Transverse colon (tissue), 4 donors: Measurements from ENCODE around the gene NLRC4.

Experiments used
- POLR2A ChIP-seq: fragments of 450-650 bp; IDR thresholded peaks from one replicate; pipeline ENCODE4 v1.6.1; 2016; ENCODE audit warnings: antibody characterized with exemption, mild to moderate bottlenecking, moderate library complexity
- POLR2AphosphoS5 ChIP-seq, 3 donors: sonication (generic); formaldehyde crosslinking; IDR thresholded peaks; one replicate each; pipeline ENCODE4 v1.6.1; 2016; ENCODE audit warnings: antibody characterized with exemption in 3 of 3
- TF ChIP-seq, protein P1 (sequence below), 5 experiments: fragments of 200-600 bp in 3 of 5; fragments of 450-650 bp in 2 of 5; sonication (generic) in 3 of 5; IDR thresholded peaks; 1 replicate in 2 of 5; 2 replicates in 3 of 5; pipeline ENCODE4 v1.5.1; 2016 to 2017; ENCODE audit warnings: antibody characterized with exemption in 5 of 5, inconsistent platforms in 3 of 5, mild to moderate bottlenecking in 2 of 5, moderate library complexity in 1 of 5

DNA sequence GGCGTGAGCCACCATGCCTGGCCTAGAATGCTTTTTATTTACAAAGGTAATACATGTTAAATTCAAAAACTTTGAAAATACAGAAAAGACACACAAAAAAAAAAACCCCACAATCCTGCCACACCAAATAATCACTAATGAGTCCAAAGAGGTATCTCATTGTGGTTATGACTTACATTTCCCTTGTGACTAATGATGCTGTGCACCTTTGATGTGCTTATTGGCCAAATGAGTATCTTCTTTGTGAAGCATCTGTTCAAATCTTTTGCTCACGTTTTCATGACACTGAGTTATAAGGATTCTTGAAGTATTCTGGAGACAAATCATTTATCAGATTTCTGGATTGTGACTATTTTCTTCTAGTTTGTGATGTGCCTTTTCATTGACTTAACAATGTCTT is 6.4 kb upstream of the NLRC4 start:
- TF ChIP-seq, protein P1, sequence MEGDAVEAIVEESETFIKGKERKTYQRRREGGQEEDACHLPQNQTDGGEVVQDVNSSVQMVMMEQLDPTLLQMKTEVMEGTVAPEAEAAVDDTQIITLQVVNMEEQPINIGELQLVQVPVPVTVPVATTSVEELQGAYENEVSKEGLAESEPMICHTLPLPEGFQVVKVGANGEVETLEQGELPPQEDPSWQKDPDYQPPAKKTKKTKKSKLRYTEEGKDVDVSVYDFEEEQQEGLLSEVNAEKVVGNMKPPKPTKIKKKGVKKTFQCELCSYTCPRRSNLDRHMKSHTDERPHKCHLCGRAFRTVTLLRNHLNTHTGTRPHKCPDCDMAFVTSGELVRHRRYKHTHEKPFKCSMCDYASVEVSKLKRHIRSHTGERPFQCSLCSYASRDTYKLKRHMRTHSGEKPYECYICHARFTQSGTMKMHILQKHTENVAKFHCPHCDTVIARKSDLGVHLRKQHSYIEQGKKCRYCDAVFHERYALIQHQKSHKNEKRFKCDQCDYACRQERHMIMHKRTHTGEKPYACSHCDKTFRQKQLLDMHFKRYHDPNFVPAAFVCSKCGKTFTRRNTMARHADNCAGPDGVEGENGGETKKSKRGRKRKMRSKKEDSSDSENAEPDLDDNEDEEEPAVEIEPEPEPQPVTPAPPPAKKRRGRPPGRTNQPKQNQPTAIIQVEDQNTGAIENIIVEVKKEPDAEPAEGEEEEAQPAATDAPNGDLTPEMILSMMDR (IDR thresholded peaks at IDR 0.05), result no peak
- no peak for TF ChIP-seq POLR2A
- TF ChIP-seq POLR2AphosphoS5 (IDR thresholded peaks at IDR 0.05), result no peak
